RKO (cell line): ENCODE data around the gene PACS1.

Experiments
- DNase-seq: peaks from one replicate; pipeline ENCODE4 v3.0.0-alpha.2; 2016; ENCODE audit warnings: low spot score

PACS1 gene

DNA sequence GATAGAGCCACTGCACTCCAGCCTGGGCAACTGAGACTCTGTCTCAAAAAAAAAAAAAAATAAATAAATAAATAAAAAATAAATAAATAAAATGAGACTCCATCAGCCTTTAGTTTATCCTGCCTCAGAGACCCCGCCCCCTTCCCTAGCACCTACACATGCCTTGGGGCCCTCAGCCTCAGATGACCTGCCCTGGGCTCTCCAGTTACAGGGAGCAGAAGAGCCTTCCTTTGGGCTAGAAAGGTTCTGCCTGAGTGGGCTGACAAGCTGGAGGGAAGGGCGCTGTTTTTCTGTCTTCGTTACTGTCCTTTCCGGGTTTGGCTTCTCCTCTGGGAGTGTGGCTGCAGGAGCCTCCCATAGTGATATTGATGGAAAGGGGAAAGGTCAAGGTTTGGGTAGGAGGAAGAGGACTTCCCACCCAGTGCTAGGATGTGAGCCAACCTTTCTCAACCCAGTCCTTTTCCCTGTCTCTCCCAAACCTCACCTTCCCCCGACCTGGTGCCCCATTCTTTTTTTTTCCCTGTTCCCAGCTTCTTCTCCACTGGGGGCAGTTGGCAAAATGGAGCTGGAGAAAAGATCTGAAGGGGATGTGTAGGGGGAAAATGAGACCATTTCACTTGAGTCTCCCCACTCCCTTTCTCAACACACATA lies 19.4 kb upstream of the PACS1 start:
- peak; percentile 30 for DNase-seq

DNA sequence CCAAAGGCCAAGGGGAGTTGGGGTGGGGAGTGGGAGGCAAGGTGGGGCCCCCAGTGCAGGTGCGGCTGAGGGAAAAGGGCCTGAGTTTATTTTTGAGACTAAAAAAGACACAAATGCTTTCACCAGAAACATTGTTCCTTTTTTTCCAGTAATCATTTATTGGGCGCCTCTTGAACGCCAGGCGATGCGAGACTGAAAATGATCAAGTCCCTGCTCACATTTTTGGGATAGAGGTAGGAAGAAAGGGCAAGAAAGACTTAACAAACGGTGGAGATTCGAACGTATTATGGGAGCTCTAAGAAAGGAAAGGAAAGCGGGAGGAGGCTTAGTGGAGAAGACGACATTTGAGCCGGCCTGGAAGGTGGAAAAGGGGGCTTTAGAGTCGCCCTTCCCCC lies 18.7 kb upstream of the PACS1 start:
- no peak for DNase-seq

DNA sequence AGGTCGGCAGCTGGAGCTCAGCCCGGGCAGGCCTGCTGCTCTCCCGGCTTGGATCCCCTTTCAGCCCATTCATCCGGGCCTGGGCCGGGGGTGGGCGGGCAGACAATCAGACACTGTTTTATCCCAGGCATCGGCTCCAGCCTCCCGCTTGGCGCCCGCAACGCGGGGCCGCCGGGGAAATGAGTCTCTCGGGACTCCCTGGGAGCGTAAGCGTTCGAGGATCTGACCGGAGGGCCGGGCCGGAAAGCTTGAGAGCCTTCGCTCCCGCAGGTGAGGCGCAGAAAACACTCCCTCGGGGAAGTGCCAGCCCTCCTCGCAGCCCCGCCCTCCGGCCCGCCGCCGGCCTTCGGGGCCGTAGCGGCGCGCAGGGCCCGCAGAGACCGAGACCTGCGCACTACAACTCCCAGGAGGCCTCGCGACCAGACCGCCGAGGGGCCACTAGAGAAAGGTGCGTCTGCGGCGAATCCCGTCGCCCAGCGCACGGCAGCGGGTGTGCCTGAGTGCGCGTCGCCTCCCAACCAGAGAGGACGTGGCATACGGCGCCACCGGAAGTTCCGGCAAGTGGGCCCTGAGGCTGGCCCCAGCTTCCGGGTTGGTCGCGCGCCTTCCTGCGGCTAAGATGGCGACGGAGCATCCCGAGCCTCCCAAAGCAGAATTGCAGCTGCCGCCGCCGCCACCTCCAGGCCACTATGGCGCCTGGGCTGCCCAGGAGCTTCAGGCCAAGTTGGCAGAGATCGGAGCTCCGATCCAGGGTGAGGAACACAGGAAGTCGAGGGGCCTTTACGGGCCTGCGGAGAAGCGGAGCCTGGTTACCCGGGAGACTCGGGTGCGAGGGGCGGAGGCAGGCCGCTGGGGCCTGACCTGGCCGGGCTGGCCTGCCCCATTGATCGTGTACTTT lies 18.1 kb upstream of the PACS1 start, which contains the start of gene SF3B2:
SF3B2 (plus strand) TSS at position 599 of the 898 bp plus-strand sequence; CDS start at position 620, 21 bp downstream.
- DNase-seq: peak; percentile 98

DNA sequence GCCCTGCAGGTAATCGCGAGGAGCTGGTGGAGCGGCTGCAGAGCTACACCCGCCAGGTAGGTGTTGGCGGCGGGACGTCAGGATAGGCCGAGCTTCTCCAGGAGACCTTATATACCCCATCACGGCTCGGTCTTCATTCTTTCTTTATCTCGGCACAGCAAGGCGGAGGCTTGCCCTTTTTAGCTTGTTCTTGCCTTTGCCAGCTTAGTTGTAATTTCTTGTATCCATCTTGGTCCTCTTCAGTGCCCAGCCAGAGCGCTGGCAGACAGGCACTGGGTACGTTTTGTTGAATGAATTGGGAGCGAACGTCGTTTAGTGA lies 17.4 kb upstream of the PACS1 start:
- DNase-seq: no peak

DNA sequence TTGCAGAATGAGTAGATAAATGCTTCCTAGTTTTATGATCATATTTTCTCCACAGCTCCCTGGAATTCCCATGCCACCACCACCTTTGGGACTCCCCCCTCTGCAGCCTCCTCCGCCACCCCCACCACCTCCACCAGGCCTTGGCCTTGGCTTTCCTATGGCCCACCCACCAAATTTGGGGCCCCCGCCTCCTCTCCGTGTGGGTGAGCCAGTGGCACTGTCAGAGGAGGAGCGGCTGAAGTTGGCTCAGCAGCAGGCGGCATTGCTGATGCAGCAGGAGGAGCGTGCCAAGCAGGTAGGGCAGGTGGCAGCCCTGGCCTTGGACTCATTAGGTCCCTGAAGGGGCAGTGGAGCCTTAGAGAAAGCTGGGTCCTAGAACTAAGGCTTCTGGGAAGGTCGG lies 15.1 kb upstream of the PACS1 start:
- no peak for DNase-seq

DNA sequence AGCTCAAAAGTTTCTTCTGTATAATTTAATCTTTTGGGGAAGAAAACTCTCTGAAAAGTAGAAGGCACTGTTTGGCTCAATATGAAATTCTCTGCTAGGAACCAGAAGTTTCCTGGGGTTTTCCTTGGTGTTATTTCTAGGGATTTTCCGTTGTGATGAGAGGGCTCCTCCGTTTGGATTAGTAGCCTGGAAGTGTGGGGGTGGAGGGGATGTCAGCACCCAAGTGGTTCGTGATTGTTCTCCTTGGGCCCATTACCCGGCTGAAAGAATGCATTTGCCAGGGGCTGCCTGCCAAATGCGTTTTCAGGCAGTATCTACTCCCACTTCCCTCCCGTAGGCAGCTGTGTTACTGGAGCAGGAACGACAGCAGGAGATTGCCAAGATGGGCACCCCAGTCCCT lies 13.6 kb upstream of the PACS1 start:
- DNase-seq: no peak

DNA sequence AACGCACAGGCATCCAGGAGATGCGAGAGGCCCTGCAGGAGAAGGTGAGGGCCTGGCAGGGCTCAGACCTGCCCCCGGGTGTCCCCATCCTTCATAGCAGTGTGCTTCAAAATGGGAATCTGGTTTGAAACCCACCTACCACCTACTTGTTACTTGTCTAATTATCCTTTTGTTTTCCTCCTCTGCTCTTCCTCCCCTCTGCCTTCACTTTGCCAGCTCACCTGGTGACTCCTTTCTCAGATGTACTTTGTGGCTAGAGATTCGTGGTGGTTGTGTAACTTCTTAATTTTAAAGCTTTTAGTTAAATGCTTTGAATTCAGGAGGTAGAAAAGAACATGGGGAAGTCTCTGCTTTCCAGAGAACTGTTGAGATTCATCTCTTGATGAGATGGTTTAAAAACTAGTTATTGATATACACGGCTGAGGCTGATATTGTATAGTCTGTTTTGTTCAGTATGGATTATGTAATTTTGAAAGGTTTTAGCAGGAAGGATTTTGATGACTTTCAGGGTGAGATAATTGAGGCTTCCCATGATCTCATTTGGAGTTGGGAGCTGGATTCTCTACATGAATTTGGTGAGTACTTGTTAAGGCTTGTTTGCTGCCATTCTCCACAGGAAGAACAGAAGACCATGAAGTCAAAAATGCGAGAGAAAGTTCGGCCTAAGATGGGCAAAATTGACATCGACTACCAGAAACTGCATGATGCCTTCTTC lies 9.9 kb upstream of the PACS1 start:
- no peak for DNase-seq

DNA sequence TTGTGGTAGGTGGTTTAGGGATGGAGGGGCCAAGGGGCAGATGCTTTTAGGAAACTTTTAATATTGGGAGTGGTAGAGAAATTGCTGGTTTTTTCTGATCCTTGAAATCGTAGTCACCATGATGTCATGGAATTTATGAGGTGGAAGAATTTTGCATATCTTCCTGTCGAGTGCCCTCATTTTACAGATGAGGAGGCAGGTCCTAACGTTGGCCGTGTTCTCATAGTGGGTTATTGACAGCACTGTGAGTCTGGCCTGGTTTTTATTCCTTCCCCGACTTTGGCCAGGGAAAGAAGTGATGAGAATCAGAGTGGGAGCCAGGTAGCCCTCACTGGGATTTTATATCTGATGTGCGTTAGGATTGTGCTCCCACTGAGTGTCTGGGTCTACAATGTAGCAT lies 8.8 kb upstream of the PACS1 start:
- peak; percentile 37 for DNase-seq

DNA sequence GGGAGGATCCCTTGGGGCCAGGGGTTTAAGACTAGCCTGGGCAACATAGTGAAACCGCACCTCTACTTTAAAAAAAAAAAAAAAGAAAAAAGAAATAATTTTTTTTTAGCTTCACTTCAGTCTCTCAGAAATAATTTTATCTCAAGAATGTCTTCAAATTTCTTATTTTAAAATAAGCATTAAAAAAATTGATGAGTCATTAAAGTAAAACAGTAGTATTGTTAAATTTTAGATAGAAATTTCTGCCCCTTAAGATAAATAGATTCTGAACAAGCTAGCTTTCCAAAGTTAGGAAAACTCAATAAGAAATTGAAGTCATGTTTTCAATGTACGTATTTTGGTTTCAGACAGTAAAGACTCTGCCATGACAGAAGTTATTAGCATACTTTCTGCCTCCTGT lies 7.7 kb upstream of the PACS1 start:
- no peak for DNase-seq

DNA sequence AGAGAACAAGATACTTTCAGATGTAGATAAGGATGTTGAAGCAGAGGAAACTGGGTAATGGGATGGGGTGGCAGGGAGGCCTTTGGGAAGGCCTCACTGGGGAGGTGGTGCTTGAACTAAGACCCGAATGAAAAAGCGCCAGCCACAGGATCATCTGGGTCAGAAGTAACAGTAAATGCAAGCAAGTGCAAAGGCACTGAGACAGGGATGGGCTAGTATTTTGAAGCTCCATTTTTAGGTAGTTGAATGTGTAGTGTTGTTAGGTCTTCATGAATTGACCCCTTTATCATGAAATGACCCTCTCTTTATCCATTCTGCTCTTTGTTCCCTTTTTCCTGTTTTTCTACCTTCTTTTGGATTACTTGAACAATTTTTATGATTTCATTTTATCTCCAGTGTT lies 6.2 kb upstream of the PACS1 start:
- no peak for DNase-seq

DNA sequence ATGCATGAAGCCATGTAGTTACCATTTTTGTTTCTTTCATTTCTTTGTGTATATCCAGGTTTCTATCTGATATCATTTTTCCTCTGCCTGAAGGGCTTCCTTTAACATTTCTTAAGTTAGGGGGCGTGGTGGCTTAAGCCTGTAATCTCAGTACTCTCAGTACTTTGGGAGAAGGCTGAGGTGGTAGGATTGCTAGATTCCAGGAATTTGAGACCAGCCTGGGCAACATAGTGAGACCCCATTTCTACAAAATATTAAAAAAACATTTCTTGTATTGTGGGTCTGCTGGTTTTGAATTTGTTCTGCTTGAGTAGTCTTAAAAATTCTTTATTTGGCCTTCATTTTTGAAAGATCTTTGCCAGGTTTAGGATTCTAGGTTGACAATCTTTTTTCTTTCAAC lies 5.5 kb upstream of the PACS1 start:
- no peak for DNase-seq

DNA sequence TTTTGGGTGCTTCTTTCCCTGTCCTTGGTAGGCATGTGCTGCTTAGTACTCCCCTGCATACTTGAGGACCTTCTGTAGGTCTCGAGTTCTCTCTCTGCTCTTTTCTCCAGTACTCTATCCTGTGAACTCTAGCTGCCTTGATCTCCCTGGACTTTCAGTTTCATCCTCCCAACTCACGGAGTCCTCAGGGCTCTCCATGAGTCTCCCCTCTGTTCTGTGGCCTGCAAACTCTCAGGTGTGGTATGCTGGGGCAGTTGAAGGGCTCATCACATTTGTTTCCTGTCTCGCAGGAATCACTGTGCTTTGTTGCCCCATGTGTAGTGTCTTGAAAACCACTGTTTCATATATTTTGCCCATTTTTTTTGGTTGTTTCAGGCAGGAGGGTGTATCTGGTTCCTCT lies 3.3 kb upstream of the PACS1 start:
- DNase-seq: no peak

DNA sequence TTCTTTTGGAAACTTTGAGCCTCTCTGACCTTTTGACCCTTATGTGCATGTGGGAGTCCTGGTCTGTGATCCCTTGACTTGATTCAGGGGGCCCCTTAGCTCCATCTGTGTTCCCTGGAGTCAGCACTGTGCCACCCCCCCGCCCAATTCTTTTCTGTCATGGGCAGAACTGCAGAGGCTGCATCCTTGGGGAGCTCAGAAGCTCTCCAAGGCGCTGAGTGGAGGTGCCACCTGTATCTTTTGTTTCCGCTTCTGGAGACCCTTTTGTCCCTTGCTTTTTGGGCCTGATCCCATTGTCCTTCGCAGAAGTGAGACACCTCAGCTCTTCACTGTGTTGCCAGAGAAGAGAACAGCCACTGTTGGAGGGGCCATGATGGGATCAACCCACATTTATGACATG lies 2.4 kb upstream of the PACS1 start:
- no peak for DNase-seq

DNA sequence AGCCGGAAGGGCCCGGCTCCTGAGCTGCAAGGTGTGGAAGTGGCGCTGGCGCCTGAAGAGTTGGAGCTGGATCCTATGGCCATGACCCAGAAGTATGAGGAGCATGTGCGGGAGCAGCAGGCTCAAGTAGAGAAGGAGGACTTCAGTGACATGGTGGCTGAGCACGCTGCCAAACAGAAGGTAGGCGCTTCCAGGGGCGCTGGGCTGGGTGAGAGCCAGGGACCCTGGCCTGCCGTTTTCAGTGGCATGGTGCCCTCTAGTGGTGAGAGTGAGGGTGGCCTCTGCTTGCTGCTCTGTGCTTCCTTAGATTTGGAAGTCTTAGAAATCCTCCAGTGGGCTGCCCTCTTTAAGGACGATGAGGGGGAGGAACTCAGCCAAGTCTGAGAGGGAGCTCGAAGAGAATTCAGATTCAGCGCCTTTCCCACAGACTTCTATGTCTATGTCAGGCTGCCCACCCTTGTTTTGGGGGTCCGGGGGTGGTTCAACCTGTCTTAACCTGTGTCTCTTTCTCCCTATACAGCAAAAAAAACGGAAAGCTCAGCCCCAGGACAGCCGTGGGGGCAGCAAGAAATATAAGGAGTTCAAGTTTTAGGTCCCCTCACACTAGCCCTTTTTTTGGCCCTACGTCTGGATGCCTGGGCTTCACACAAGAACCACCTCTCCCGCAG lies 1.8 kb upstream of the PACS1 start:
- DNase-seq: peak; percentile 75

DNA sequence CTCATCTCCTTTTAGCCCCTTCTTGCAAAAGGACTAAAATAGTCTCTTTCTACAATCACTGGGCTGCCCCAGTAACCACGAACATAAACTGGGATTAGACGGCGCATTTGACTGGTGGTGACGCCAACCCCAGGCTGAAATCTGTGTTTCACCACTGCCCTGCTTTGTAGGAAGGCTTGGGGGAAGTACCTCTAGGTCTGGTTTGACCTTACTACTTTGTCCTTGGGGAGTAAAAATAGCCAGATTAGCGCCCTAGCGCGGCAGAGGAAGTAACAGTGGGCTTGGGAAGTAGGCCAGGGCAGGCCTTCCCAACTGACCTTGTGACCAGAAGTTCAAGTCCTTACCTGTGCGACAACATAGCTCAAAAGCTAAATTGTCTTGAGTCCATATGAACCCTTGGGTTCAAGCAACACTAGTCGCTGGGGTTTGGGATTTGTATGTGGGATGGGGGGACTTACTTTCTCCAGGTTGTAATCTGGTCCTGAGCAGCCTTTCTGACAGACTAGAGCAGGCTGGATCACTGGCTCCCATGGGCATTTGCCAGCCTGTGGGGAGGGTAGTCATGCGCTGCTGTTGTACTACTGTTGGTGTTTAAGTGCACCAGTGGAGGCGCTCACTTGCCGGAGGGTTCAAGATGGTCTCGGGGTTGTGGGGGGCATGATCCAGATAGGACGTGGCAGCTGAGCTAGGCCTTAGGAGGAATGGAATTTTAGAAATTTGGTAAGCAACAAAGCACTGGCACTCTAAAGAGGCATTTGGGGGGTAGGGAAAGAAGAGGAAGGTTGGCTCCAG lies 953 bp upstream of the PACS1 start:
- DNase-seq: peak; percentile 51

DNA sequence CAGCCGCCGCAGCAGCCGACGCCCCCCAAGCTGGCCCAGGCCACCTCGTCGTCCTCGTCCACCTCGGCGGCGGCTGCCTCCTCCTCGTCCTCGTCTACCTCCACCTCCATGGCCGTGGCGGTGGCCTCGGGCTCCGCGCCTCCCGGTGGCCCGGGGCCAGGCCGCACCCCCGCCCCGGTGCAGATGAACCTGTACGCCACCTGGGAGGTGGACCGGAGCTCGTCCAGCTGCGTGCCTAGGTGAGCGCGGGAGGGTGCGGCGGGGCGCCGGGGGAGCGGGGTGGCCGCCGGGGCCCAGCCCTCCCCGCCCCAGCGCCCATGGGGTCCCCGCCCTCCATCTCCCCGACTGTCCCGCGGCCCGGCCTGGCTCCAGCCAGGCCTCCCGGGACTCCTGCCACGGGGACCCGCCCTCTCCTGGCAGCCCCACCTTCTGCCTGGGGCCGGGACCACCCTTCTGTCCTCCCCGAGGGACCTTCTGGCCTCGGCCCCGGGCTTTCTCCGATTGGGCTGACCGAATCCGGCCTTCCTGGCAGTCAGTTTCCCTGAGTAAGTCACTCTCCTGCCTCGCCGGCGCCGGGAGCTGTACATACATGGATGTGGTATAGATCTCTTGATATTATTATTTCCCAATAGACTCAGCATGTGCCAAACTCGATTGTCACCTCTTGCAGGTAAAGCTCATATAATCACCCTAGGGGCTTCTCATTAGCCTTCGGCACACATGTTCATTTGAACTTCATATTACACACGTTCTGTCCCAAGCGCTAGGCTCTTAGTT lies 720 bp downstream of the PACS1 start:
- DNase-seq: peak; percentile 51

DNA sequence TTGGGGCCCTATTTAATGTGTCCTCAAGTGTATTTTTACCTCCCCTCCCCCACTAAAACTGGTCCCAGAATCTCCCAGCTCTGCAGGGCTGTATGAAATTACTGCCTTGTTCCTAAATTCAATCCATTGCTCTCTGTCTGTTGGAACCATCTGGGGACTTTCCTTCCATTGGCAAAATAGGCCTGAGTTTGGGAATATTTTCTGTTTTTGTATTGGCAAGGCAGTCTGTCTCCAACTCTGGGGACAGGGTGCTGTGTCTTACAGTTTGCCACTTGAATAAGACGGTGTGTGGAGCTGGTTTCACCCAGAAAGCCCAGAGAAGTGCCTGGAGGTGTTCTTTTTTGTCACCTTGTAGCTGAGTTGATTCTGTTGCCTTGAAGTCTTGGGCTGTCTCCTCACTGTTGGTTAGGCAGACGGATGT lies 1.3 kb downstream of the PACS1 start:
- peak; percentile 25 for DNase-seq

DNA sequence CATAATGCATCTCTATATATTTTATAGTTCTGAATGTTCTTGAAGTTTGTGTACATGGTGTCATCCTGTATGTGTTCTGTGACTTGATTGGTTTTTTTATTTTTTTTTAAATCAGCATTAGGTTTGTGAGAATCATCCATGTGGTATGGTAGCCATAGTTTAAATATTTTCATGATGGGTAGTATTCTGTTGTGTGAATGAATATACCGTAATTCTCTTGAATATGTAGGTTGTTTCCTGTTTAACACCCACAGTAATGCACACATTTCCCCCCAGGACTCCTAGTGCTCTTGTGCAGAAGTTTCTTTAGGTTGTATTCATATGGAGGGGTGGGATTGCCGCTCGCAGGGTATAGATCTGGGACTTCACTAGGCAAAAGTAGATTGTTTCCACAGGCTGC lies 2.0 kb downstream of the PACS1 start:
- DNase-seq: peak; percentile 18

DNA sequence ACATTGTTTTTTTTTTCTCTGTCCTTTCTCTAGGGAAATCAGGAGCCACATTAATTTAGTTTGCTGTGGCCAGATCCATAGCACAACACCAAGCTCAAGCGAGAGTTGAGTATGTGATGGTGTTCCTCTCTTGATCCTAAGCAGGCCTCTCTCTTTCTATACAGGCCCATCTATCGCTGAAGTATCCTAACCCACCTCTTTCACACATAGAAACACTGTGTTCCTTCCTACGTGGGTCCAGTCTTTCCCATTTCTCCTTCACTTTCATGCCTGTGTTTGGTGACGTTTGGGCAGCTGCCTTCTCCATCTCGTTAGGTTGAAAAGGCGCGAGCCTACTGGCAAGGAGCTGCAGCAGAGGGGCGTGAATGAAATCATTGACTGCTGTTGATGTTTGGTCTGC lies 2.4 kb downstream of the PACS1 start:
- no peak for DNase-seq

DNA sequence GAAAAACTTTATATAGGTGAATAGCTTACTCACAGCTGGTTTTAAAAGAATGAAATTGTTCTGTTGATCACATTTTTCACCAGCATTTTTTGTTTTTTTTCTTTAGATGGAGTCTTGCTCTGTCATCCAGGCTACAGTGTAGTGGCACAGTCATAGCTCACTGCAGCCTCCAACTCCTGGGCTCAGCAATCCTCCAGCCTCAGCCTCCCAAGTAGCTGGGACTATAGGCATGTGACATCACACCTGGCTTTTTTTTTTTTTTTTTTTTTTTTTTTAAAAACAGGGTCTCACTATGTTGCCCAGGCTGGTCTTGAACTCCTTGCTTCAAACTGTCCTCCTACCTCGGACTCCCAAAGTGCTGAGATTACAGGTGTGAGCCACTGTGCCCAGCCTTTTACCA lies 3.6 kb downstream of the PACS1 start:
- no peak for DNase-seq

DNA sequence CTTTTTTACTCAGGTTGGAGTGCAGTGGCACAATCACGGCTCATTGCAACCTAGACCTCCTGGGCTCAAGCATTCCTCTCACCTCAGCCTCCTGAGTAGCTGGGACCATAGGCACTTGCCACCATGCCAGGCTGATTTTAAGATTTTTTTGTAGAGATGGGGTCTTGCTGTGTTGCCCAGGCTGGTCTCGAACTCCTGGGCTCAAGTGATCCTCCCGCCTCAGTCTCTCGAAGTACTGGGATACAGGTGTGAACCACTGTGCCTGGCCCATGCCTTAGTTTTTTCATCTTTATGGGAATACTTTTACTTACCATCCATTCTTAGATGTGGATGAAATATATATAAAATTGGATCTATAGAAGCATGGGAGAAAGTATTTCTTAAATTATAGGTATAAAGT lies 5.2 kb downstream of the PACS1 start:
- DNase-seq: no peak
